ENCODE data around the gene COX7C.
"Not testable (repeated sequence)": the region's sequence is repeated elsewhere in the genome, so short reads cannot be mapped to it uniquely, and the experiment has no call there.

COX7C gene

GRCh38 chr5:86617756-86618576, at the start of gene COX7C:
Gene COX7C, plus strand, starts transcription at chr5:86617941. Its CDS starts 115 bp downstream, at chr5:86618056.
- Histone ChIP-seq H3K27ac (ENCODE audit: low read depth, low read length) (peak within 1 kb of the TSS; percentile 95), H3K9ac (ENCODE audit: low read length) (peak within 1 kb of the TSS; percentile 81)

GRCh38 chr5:86569522-86570426, 48.0 kb upstream of the COX7C start:
- not testable (repeated sequence) for H3K4me1 ChIP-seq (ENCODE audit: control insufficient read depth, insufficient read depth, low read length); H3K4me3 ChIP-seq (ENCODE audit: low read length); H3K27ac ChIP-seq (ENCODE audit: low read depth, low read length); H3K27me3 ChIP-seq (ENCODE audit: control insufficient read depth, insufficient read depth, low read length); H3K36me3 ChIP-seq (ENCODE audit: control insufficient read depth, insufficient read depth, low read length); H3K9ac ChIP-seq (ENCODE audit: low read length)

More at GRCh38 chr5:86617756-86618576, at the start of gene COX7C:
- H3K4me3 ChIP-seq (ENCODE audit: low read length) = peak within 1 kb of the TSS; percentile 91
- no peaks in the 10 kb centered on the region for H3K4me1 ChIP-seq (ENCODE audit: control insufficient read depth, insufficient read depth, low read length)
- H3K36me3 ChIP-seq (ENCODE audit: control insufficient read depth, insufficient read depth, low read length) = peaks cover 11% of the 10 kb centered on the region
- no peaks in the 10 kb centered on the region for H3K27me3 ChIP-seq (ENCODE audit: control insufficient read depth, insufficient read depth, low read length)

GRCh38 chr5:86570427-86571083, 47.2 kb upstream of the COX7C start:
- H3K4me3 ChIP-seq (ENCODE audit: low read length) = no peak overlapping the region
- H3K27me3 ChIP-seq (ENCODE audit: control insufficient read depth, insufficient read depth, low read length) = no peaks in the 10 kb centered on the region
- no peak overlapping the region for H3K27ac ChIP-seq (ENCODE audit: low read depth, low read length)
- H3K9ac ChIP-seq (ENCODE audit: low read length) = no peak overlapping the region
- no peaks in the 10 kb centered on the region for H3K36me3 ChIP-seq (ENCODE audit: control insufficient read depth, insufficient read depth, low read length)
- H3K4me1 ChIP-seq (ENCODE audit: control insufficient read depth, insufficient read depth, low read length) = no peaks in the 10 kb centered on the region

GRCh38 chr5:86571109-86571508, 46.6 kb upstream of the COX7C start:
- H3K27me3 ChIP-seq (ENCODE audit: control insufficient read depth, insufficient read depth, low read length); H3K27ac ChIP-seq (ENCODE audit: low read depth, low read length); H3K36me3 ChIP-seq (ENCODE audit: control insufficient read depth, insufficient read depth, low read length); H3K9ac ChIP-seq (ENCODE audit: low read length); H3K4me1 ChIP-seq (ENCODE audit: control insufficient read depth, insufficient read depth, low read length); H3K4me3 ChIP-seq (ENCODE audit: low read length): not testable (repeated sequence)

GRCh38 chr5:86572825-86573517, 44.8 kb upstream of the COX7C start:
- Histone ChIP-seq H3K4me1 (ENCODE audit: control insufficient read depth, insufficient read depth, low read length) (no peaks in the 10 kb centered on the region), H3K27me3 (ENCODE audit: control insufficient read depth, insufficient read depth, low read length) (no peaks in the 10 kb centered on the region), H3K4me3 (ENCODE audit: low read length) (no peak overlapping the region), H3K9ac (ENCODE audit: low read length) (no peak overlapping the region), H3K36me3 (ENCODE audit: control insufficient read depth, insufficient read depth, low read length) (no peaks in the 10 kb centered on the region), H3K27ac (ENCODE audit: low read depth, low read length) (no peak overlapping the region)

- Histone ChIP-seq H3K4me3 (ENCODE audit: low read length) (no peak overlapping the region), H3K36me3 (ENCODE audit: control insufficient read depth, insufficient read depth, low read length) (no peaks in the 10 kb centered on the region), H3K27me3 (ENCODE audit: control insufficient read depth, insufficient read depth, low read length) (no peaks in the 10 kb centered on the region), H3K27ac (ENCODE audit: low read depth, low read length) (no peak overlapping the region), H3K9ac (ENCODE audit: low read length) (no peak overlapping the region), H3K4me1 (ENCODE audit: control insufficient read depth, insufficient read depth, low read length) (no peaks in the 10 kb centered on the region)
These were observed 38.2 kb upstream of the COX7C start for GRCh38 chr5:86579502-86579901.

- no peak overlapping the region for H3K9ac ChIP-seq (ENCODE audit: low read length)
- no peak overlapping the region for H3K4me3 ChIP-seq (ENCODE audit: low read length)
- H3K27ac ChIP-seq (ENCODE audit: low read depth, low read length) = no peak overlapping the region
- H3K4me1 ChIP-seq (ENCODE audit: control insufficient read depth, insufficient read depth, low read length) = no peaks in the 10 kb centered on the region
- no peaks in the 10 kb centered on the region for H3K36me3 ChIP-seq (ENCODE audit: control insufficient read depth, insufficient read depth, low read length)
- H3K27me3 ChIP-seq (ENCODE audit: control insufficient read depth, insufficient read depth, low read length) = no peaks in the 10 kb centered on the region
These were observed 21.3 kb upstream of the COX7C start for GRCh38 chr5:86596476-86596875.

GRCh38 chr5:86605881-86606280, 11.9 kb upstream of the COX7C start:
- no peaks in the 10 kb centered on the region for H3K27me3 ChIP-seq (ENCODE audit: control insufficient read depth, insufficient read depth, low read length)
- H3K36me3 ChIP-seq (ENCODE audit: control insufficient read depth, insufficient read depth, low read length) = no peaks in the 10 kb centered on the region
- H3K4me1 ChIP-seq (ENCODE audit: control insufficient read depth, insufficient read depth, low read length) = no peaks in the 10 kb centered on the region
- H3K4me3 ChIP-seq (ENCODE audit: low read length) = no peak overlapping the region
- H3K9ac ChIP-seq (ENCODE audit: low read length) = no peak overlapping the region
- no peak overlapping the region for H3K27ac ChIP-seq (ENCODE audit: low read depth, low read length)

- no peak overlapping the region for H3K4me3 ChIP-seq (ENCODE audit: low read length)
- H3K4me1 ChIP-seq (ENCODE audit: control insufficient read depth, insufficient read depth, low read length) = no peaks in the 10 kb centered on the region
- no peaks in the 10 kb centered on the region for H3K27me3 ChIP-seq (ENCODE audit: control insufficient read depth, insufficient read depth, low read length)
- no peaks in the 10 kb centered on the region for H3K36me3 ChIP-seq (ENCODE audit: control insufficient read depth, insufficient read depth, low read length)
- H3K9ac ChIP-seq (ENCODE audit: low read length) = no peak overlapping the region
- no peak overlapping the region for H3K27ac ChIP-seq (ENCODE audit: low read depth, low read length)
These were observed 4.3 kb upstream of the COX7C start for GRCh38 chr5:86613455-86613854.

- H3K36me3 ChIP-seq (ENCODE audit: control insufficient read depth, insufficient read depth, low read length) = peaks cover 11% of the 10 kb centered on the region
- H3K9ac ChIP-seq (ENCODE audit: low read length) = no peak overlapping the region
- peak overlapping the region; percentile 95 for H3K27ac ChIP-seq (ENCODE audit: low read depth, low read length)
- H3K4me3 ChIP-seq (ENCODE audit: low read length) = no peak overlapping the region
- no peaks in the 10 kb centered on the region for H3K4me1 ChIP-seq (ENCODE audit: control insufficient read depth, insufficient read depth, low read length)
- H3K27me3 ChIP-seq (ENCODE audit: control insufficient read depth, insufficient read depth, low read length) = no peaks in the 10 kb centered on the region
These were observed 409 bp upstream of the COX7C start for GRCh38 chr5:86617309-86617755.

- Histone ChIP-seq H3K4me1 (ENCODE audit: control insufficient read depth, insufficient read depth, low read length) (no peaks in the 10 kb centered on the region), H3K27ac (ENCODE audit: low read depth, low read length) (no peak overlapping the region), H3K36me3 (ENCODE audit: control insufficient read depth, insufficient read depth, low read length) (peaks cover 11% of the 10 kb centered on the region), H3K27me3 (ENCODE audit: control insufficient read depth, insufficient read depth, low read length) (no peaks in the 10 kb centered on the region), H3K4me3 (ENCODE audit: low read length) (no peak overlapping the region), H3K9ac (ENCODE audit: low read length) (no peak overlapping the region)
These were observed 6.2 kb downstream of the COX7C start for GRCh38 chr5:86623785-86624483.

Data from rectal smooth muscle tissue (tissue), 1 donor.